ENCODE data around the gene DDR2.

DNA sequence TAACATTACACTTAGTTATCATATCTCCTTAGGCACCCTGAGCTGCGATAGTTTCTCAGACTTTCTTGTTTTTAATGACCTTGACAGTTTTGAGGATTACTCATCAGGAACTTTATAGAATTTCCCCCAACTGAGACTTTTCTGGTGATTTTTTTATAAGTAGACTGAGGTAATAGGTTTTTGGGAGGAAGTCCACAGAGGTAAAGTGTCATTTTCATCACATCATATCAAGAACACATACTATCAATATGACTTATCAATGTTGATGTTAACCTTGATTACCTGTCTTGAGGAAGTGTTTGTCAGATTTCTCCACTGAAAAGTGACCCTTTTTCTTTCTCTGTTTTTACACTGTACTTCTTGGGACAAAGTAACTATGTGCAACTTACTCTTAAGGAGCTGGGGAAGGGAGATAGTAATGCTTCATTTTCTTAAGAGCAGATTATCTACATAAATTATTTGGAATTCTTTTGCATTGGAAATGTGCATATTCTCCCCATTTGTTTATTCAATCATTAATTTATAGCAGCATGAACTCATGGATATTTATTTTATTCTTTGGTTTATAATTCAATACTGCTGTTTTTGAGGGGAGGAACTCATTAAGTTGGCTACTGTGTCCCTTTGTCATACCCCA lies 85.4 kb downstream of the DDR2 start:
- TF ChIP-seq, protein P1, sequence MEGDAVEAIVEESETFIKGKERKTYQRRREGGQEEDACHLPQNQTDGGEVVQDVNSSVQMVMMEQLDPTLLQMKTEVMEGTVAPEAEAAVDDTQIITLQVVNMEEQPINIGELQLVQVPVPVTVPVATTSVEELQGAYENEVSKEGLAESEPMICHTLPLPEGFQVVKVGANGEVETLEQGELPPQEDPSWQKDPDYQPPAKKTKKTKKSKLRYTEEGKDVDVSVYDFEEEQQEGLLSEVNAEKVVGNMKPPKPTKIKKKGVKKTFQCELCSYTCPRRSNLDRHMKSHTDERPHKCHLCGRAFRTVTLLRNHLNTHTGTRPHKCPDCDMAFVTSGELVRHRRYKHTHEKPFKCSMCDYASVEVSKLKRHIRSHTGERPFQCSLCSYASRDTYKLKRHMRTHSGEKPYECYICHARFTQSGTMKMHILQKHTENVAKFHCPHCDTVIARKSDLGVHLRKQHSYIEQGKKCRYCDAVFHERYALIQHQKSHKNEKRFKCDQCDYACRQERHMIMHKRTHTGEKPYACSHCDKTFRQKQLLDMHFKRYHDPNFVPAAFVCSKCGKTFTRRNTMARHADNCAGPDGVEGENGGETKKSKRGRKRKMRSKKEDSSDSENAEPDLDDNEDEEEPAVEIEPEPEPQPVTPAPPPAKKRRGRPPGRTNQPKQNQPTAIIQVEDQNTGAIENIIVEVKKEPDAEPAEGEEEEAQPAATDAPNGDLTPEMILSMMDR (IDR thresholded peaks at IDR 0.05), result no peak
- no peak for TF ChIP-seq POLR2A (IDR thresholded peaks at IDR 0.05)
- no peak for TF ChIP-seq POLR2AphosphoS5 (IDR thresholded peaks at IDR 0.05)
